B cell (primary cell): ENCODE results near the gene GRIK5. TPM values are rescaled to one million over a fixed set of nuclear protein-coding genes. Genes with fewer than 3 reads are reported as not detected.

ENCODE experiments used
- ATAC-seq: fragments of 200-7000 bp; cut with Tn5 transposase; one replicate; pipeline ENCODE4 v1.10.0; 2021; ENCODE audit warnings: low read depth, mild to moderate bottlenecking, moderate number of reproducible peaks, moderate library complexity
- CTCF ChIA-PET: fragments of 350-600 bp; sonication (Branson Sonifier 250); formaldehyde crosslinking; loops from one replicate; lab custom pipeline; 2021; ENCODE audit warnings: antibody characterized with exemption, inconsistent platforms; lab: Charles Lee
- POLR2A ChIA-PET: fragments of 350-600 bp; sonication (Branson Sonifier 250); formaldehyde crosslinking; loops from one replicate; lab custom pipeline; 2021; ENCODE audit warnings: antibody characterized with exemption; lab: Charles Lee
- DNase-seq: peaks from one replicate; pipeline ENCODE4 v3.0.0; 2013
- H2AFZ ChIP-seq: 2 replicates; pipeline ENCODE4 v1.6.1; 2012; ENCODE audit warnings: mild to moderate bottlenecking, low read depth, low read length; ENCODE audit not compliant: insufficient read depth, poor library complexity, severe bottlenecking
- H3K27ac ChIP-seq, 2 donors: 1 replicate in 1 of 2; 2 replicates in 1 of 2; pipeline ENCODE4 v1.5.1; 2012 to 2013; ENCODE audit warnings: low read length in 2 of 2, mild to moderate bottlenecking in 2 of 2, moderate library complexity in 1 of 2
- H3K27me3 ChIP-seq, 4 experiments: fragments of 200-600 bp in 1 of 4; sonication (generic) in 1 of 4; replicated peaks in 1 of 4; 1 replicate in 2 of 4; 2 replicates in 2 of 4; pipeline versions ENCODE4 v1.6.1 to v1.7.0; 2013 to 2016; ENCODE audit warnings: low read length in 3 of 4, mild to moderate bottlenecking in 2 of 4, mixed read lengths in 1 of 4, moderate library complexity in 1 of 4; ENCODE audit not compliant: insufficient read depth in 4 of 4, control insufficient read depth in 3 of 4; ENCODE audit errors: control extremely low read depth in 1 of 4
- H3K36me3 ChIP-seq, 2 experiments: replicated peaks in 1 of 2; 1 replicate in 1 of 2; 2 replicates in 1 of 2; pipeline versions ENCODE4 v1.6.1 to v1.7.1; 2013; ENCODE audit warnings: low read length in 1 of 2; ENCODE audit not compliant: insufficient read depth in 2 of 2, control insufficient read depth in 1 of 2; ENCODE audit errors: control extremely low read depth in 1 of 2, extremely low read depth in 1 of 2
- H3K4me1 ChIP-seq, 2 donors: fragments of 200-600 bp in 1 of 2; sonication (generic) in 1 of 2; 1 replicate in 1 of 2; 2 replicates in 1 of 2; pipeline versions ENCODE4 v1.5.1 to v1.6.1; 2013 to 2017; ENCODE audit warnings: low read length in 2 of 2; ENCODE audit not compliant: control insufficient read depth in 2 of 2, insufficient read depth in 2 of 2
- H3K4me2 ChIP-seq: replicated peaks from 2 replicates; pipeline ENCODE3; 2012; ENCODE audit warnings: mild to moderate bottlenecking, low read depth, low read length; ENCODE audit not compliant: poor library complexity, severe bottlenecking
- H3K4me3 ChIP-seq, 5 experiments: fragments of 200-600 bp in 1 of 5; sonication (generic) in 1 of 5; 1 replicate in 3 of 5; 2 replicates in 2 of 5; pipeline versions ENCODE4 v1.5.1 to v1.7.0; 2011 to 2016; ENCODE audit warnings: low read length in 4 of 5, mild to moderate bottlenecking in 4 of 5, low read depth in 2 of 5, control low read depth in 1 of 5, moderate library complexity in 1 of 5; ENCODE audit not compliant: insufficient read depth in 1 of 5; ENCODE audit errors: control extremely low read depth in 1 of 5, extremely low read depth in 1 of 5
- H3K79me2 ChIP-seq: fragments of 200-600 bp; sonication (generic); one replicate; pipeline ENCODE4 v1.6.0; 2016; ENCODE audit warnings: low read length; ENCODE audit not compliant: control insufficient read depth, insufficient read depth
- H3K9ac ChIP-seq: fragments of 200-600 bp; sonication (generic); 2 replicates; pipeline ENCODE4 v1.6.1; 2017; ENCODE audit warnings: mild to moderate bottlenecking, low read length, moderate library complexity
- H3K9me3 ChIP-seq, 3 donors: one replicate each; pipeline versions ENCODE4 v1.6.1 to v1.7.1; 2013; ENCODE audit warnings: low read length in 2 of 3; ENCODE audit not compliant: control insufficient read depth in 2 of 3, insufficient read depth in 1 of 3; ENCODE audit errors: control extremely low read depth in 1 of 3
- H4K20me1 ChIP-seq: 2 replicates; pipeline ENCODE4 v1.6.0; 2012; ENCODE audit warnings: mild to moderate bottlenecking, low read length; ENCODE audit not compliant: insufficient read depth, control insufficient read depth, poor library complexity, severe bottlenecking
- H3K27ac Mint-ChIP-seq: one replicate; pipeline ENCODE4 v1.8.0; 2021; ENCODE audit warnings: mixed read lengths
- H3K27me3 Mint-ChIP-seq: one replicate; pipeline ENCODE4 v1.8.0; 2021; ENCODE audit warnings: mixed read lengths
- H3K4me1 Mint-ChIP-seq: one replicate; pipeline ENCODE4 v1.8.0; 2021; ENCODE audit warnings: mixed read lengths
- H3K4me3 Mint-ChIP-seq: one replicate; pipeline ENCODE4 v1.8.0; 2021; ENCODE audit warnings: mixed read lengths
- H3K9me3 Mint-ChIP-seq: one replicate; pipeline ENCODE4 v1.8.0; 2022; ENCODE audit warnings: mixed read lengths; ENCODE audit not compliant: insufficient read depth
- CTCF ChIP-seq: fragments of 200-600 bp; IDR thresholded peaks from one replicate; pipeline ENCODE4 v1.8.0; 2022; ENCODE audit warnings: antibody characterized with exemption, mild to moderate bottlenecking
- EZH2 ChIP-seq: IDR thresholded peaks from 2 replicates; pipeline ENCODE4 v1.6.1; 2012; ENCODE audit warnings: borderline replicate concordance, low read depth, mild to moderate bottlenecking, moderate library complexity, low read length; ENCODE audit not compliant: insufficient read depth, poor library complexity, severe bottlenecking
- WGBS: methylation state at CpG from one replicate; pipeline ENCODE4 v1.1.5; 2013; ENCODE audit warnings: missing lambda C conversion rate; ENCODE audit not compliant: insufficient coverage; 5-methylcytosine and 5-hydroxymethylcytosine counted together
- intact Hi-C: fragments of 100-400 bp; cut with micrococcal nuclease; formaldehyde crosslinking; loops from one replicate; pipeline ENCODE4 v1.10.0; 2022
- polyA plus RNA-seq: library from polyadenylated mRNA; depleted of rRNA; stranded (reverse); fragments of >200 nt; gene quantifications from 2 replicates; pipeline ENCODE4 v1.2.3, GENCODE V29; 2012
- total RNA-seq, 2 donors: library from RNA; stranded (reverse); fragments of 120-200 nt in 1 of 2; gene quantifications; 1 replicate in 1 of 2; 2 replicates in 1 of 2; pipeline versions ENCODE4 v1.2.3 to v1.2.4, GENCODE V29; 2013 to 2022

GRIK5 gene
- total and polyA plus RNA-seq, 2 donors (not counting 1 experiment from before 2014, with no cell fraction given) = 0.09 to 0.27 TPM

- H3K4me1 Mint-ChIP-seq = peaks cover 78% of the 10 kb centered on the region
- no peaks in the 10 kb centered on the region for H3K9me3 Mint-ChIP-seq
- WGBS = 100% methylated on average over 1 of the region's 1 CpG
- no peaks in the 10 kb centered on the region for H3K27me3 Mint-ChIP-seq
- Histone ChIP-seq H3K9ac (no peak overlapping the region), H3K27me3 (no peaks in the 10 kb centered on the region), H3K27ac (peak overlapping the region in 1 of 2 donors; percentile 79), H3K4me3 (no peak overlapping the region), H3K9me3 (no peaks in the 10 kb centered on the region), H3K79me2 (peaks cover 72% of the 10 kb centered on the region), H3K4me2 (no peak overlapping the region), H4K20me1 (peaks cover 64% of the 10 kb centered on the region), H2AFZ (no peak overlapping the region), H3K4me1 (peaks cover 60 to 80% of the 10 kb centered on the region in 2 donors), H3K36me3 (peaks cover 0 to 71% of the 10 kb centered on the region in 2 experiments)
- ATAC-seq (no peak), DNase-seq (no peak)
- TF ChIP-seq EZH2 = no peak
- no peak for TF ChIP-seq CTCF
- ChIA-PET POLR2A (interaction anchor here (1.0 to 4.8 kb wide), 2 partner anchors 12 to 21 kb away, joined by 3 to 28 read pairs; partner anchors contain the start of gene POU2F2), CTCF (interaction anchor here (1.1 to 19.4 kb wide), 7 partner anchors 11 to 185 kb away, joined by 3 to 419 read pairs (median 65); partner anchors contain the start of gene POU2F2)
- peak overlapping the region; percentile 44 for H3K27ac Mint-ChIP-seq
- no peak overlapping the region for H3K4me3 Mint-ChIP-seq
- intact Hi-C loops = no loop called here
These were observed 41.4 kb upstream of the GRIK5 start for GRCh38 chr19:42111384-42111783.

GRCh38 chr19:42110658-42111057 is 40.7 kb upstream of the GRIK5 start:
- peaks cover 0 to 71% of the 10 kb centered on the region in 2 experiments for H3K36me3 ChIP-seq
- no CpG with 5 or more reads among the region's 1 CpG for WGBS
- no peaks in the 10 kb centered on the region for H3K27me3 ChIP-seq
- ChIA-PET CTCF (interaction anchor here (0.7 to 19.4 kb wide), 9 partner anchors 12 to 185 kb away, joined by 3 to 419 read pairs (median 32); partner anchors contain the start of gene POU2F2), POLR2A (interaction anchor here (1.0 kb wide), 1 partner anchor 13 kb away, joined by 3 read pairs; no protein-coding TSS in a partner anchor)
- no peak overlapping the region for H3K4me2 ChIP-seq
- Mint-ChIP-seq H3K4me1 (peaks cover 72% of the 10 kb centered on the region), H3K27ac (peak overlapping the region; percentile 44), H3K4me3 (no peak overlapping the region), H3K9me3 (no peaks in the 10 kb centered on the region), H3K27me3 (no peaks in the 10 kb centered on the region)
- H3K4me1 ChIP-seq = peaks cover 52 to 72% of the 10 kb centered on the region in 2 donors
- no peak overlapping the region for H2AFZ ChIP-seq
- peaks cover 80% of the 10 kb centered on the region for H3K79me2 ChIP-seq
- H3K27ac ChIP-seq = peak overlapping the region in 1 of 2 donors; percentile 79
- intact Hi-C loops = no loop called here
- H3K9me3 ChIP-seq = no peaks in the 10 kb centered on the region
- TF ChIP-seq EZH2 (no peak), CTCF (no peak)
- no peak for DNase-seq
- H4K20me1 ChIP-seq = peaks cover 71% of the 10 kb centered on the region
- no peak overlapping the region for H3K4me3 ChIP-seq
- no peak overlapping the region for H3K9ac ChIP-seq
- ATAC-seq = no peak
